Activated T-helper 9 cell treated with anti-CD3 and anti-CD28 coated beads, Interleukin-2, amount 50 U/mL, for 16 hours (primary cell): Measurements from ENCODE around the gene NACA2.
"Not testable (repeated sequence)": the region's sequence is repeated elsewhere in the genome, so short reads cannot be mapped to it uniquely, and the experiment has no call there.

ENCODE experiments used
- DNase-seq: peaks from one replicate; pipeline ENCODE4 v3.0.0-alpha.2; 2020; ENCODE audit warnings: low read depth

The NACA2 gene

GRCh38 chr17:61591018-61591417 is at the start of gene NACA2:
NACA2 (minus strand) TSS chr17:61591219; CDS start chr17:61591180, 39 bp downstream.
- DNase-seq = no peak

- DNase-seq = no peak
Observed at GRCh38 chr17:61639818-61640217, 48.8 kb upstream of the NACA2 start.

- DNase-seq = no peak
Observed at GRCh38 chr17:61638087-61638486, 47.1 kb upstream of the NACA2 start.

GRCh38 chr17:61635913-61636432 is 45.0 kb upstream of the NACA2 start:
- DNase-seq = peak; percentile 7

- DNase-seq = no peak
Observed at GRCh38 chr17:61634942-61635538, 44.0 kb upstream of the NACA2 start.

GRCh38 chr17:61634011-61634539 is 43.1 kb upstream of the NACA2 start:
- DNase-seq = no peak

GRCh38 chr17:61632826-61633225 is 41.8 kb upstream of the NACA2 start:
- DNase-seq = no peak

GRCh38 chr17:61631800-61632199 is 40.8 kb upstream of the NACA2 start:
- no peak for DNase-seq

- DNase-seq = not testable (repeated sequence)
Observed at GRCh38 chr17:61628158-61628557, 37.1 kb upstream of the NACA2 start.

GRCh38 chr17:61627658-61628057 is 36.6 kb upstream of the NACA2 start:
- no peak for DNase-seq

- DNase-seq = no peak
Observed at GRCh38 chr17:61627125-61627524, 36.1 kb upstream of the NACA2 start.

GRCh38 chr17:61625564-61625963 is 34.5 kb upstream of the NACA2 start:
- no peak for DNase-seq

- no peak for DNase-seq
Observed at GRCh38 chr17:61624951-61625350, 33.9 kb upstream of the NACA2 start.

- DNase-seq = no peak
Observed at GRCh38 chr17:61621317-61621716, 30.3 kb upstream of the NACA2 start.

GRCh38 chr17:61619953-61620352 is 28.9 kb upstream of the NACA2 start:
- DNase-seq = no peak

GRCh38 chr17:61619493-61619892 is 28.5 kb upstream of the NACA2 start:
- no peak for DNase-seq

GRCh38 chr17:61618950-61619349 is 27.9 kb upstream of the NACA2 start:
- no peak for DNase-seq

- no peak for DNase-seq
Observed at GRCh38 chr17:61617330-61617729, 26.3 kb upstream of the NACA2 start.

GRCh38 chr17:61616783-61617182 is 25.8 kb upstream of the NACA2 start:
- DNase-seq = no peak

- DNase-seq = no peak
Observed at GRCh38 chr17:61614219-61614618, 23.2 kb upstream of the NACA2 start.

GRCh38 chr17:61611323-61611722 is 20.3 kb upstream of the NACA2 start:
- no peak for DNase-seq

- DNase-seq = no peak
Observed at GRCh38 chr17:61605692-61606091, 14.7 kb upstream of the NACA2 start.

GRCh38 chr17:61601297-61601696 is 10.3 kb upstream of the NACA2 start:
- no peak for DNase-seq

GRCh38 chr17:61600621-61601020 is 9.6 kb upstream of the NACA2 start:
- DNase-seq = no peak
